BE2C (cell line): ENCODE results near the gene PROX2.

Experiments used
- DNase-seq: peaks from one replicate; pipeline ENCODE4 v3.0.0-alpha.2; 2020
- H3K27me3 ChIP-seq: fragments of 250-450 bp; sonication (Bioruptor Pico); 2 replicates; pipeline ENCODE4 v1.5.1; 2020; ENCODE audit warnings: mild to moderate bottlenecking
- H3K36me3 ChIP-seq: fragments of 250-450 bp; sonication (Bioruptor Pico); 2 replicates; pipeline ENCODE4 v1.5.1; 2020; ENCODE audit warnings: mild to moderate bottlenecking
- H3K4me1 ChIP-seq: fragments of 250-450 bp; sonication (Bioruptor Pico); 2 replicates; pipeline ENCODE4 v1.5.1; 2020
- H3K4me3 ChIP-seq: 2 replicates; pipeline ENCODE4 v1.5.1; 2011; ENCODE audit warnings: low read depth, low read length
- H3K9me3 ChIP-seq: fragments of 250-450 bp; sonication (Bioruptor Pico); 2 replicates; pipeline ENCODE4 v1.5.1; 2020
- TF ChIP-seq, protein P1 (sequence below): IDR thresholded peaks from 2 replicates; pipeline ENCODE4 v1.5.1; 2012; ENCODE audit warnings: mild to moderate bottlenecking, low read depth, low read length

The PROX2 gene

DNA sequence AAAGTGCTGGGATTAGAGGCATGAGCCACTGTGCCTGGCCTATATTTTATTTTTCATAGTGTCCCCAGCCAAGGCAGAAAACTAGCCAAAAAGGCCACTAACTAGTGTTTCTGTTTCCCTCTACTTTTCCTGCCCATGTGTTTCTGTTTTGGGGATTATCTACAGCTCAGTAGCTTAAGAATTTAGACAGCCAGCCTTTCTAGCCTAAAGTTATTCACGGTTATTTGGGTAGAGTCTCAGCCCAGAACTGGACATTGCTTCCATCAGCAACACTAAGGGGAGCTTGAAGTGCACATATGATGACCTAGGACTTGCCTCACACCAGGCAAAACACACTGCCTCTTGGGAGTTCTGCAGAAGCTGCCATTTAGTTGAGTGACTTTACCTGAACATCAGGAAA, 17.9 kb downstream of the PROX2 start:
- no peaks in the 10 kb centered on the region for H3K9me3 ChIP-seq
- H3K36me3 ChIP-seq = peaks cover 3% of the 10 kb centered on the region; the same call in 1 of the 2 replicates
- TF ChIP-seq, protein P1, sequence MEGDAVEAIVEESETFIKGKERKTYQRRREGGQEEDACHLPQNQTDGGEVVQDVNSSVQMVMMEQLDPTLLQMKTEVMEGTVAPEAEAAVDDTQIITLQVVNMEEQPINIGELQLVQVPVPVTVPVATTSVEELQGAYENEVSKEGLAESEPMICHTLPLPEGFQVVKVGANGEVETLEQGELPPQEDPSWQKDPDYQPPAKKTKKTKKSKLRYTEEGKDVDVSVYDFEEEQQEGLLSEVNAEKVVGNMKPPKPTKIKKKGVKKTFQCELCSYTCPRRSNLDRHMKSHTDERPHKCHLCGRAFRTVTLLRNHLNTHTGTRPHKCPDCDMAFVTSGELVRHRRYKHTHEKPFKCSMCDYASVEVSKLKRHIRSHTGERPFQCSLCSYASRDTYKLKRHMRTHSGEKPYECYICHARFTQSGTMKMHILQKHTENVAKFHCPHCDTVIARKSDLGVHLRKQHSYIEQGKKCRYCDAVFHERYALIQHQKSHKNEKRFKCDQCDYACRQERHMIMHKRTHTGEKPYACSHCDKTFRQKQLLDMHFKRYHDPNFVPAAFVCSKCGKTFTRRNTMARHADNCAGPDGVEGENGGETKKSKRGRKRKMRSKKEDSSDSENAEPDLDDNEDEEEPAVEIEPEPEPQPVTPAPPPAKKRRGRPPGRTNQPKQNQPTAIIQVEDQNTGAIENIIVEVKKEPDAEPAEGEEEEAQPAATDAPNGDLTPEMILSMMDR = no peak
- no peaks in the 10 kb centered on the region for H3K4me1 ChIP-seq
- no peak overlapping the region for H3K4me3 ChIP-seq
- no peaks in the 10 kb centered on the region for H3K27me3 ChIP-seq
- no peak for DNase-seq

DNA sequence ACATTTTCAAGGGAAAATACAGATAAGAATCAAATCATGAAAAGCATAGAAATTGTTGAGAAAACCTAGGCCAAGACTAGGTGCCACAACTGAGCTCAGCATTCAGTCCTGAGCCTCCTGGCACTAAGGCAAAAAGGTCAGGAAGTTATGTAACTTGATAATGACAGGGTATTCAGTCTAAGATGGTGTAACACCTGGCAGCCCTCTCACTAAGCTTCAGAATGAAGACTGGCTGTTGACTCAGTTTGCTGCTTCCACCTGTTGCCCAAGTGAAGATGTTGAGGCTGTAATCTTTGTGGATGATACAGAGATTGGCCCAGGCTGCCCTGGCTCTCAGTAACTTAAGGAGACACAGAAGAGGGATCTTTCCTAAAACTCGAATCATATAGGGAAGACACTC, 19.6 kb downstream of the PROX2 start:
- DNase-seq = no peak
- Histone ChIP-seq H3K27me3 (no peaks in the 10 kb centered on the region), H3K9me3 (no peaks in the 10 kb centered on the region), H3K4me3 (no peak overlapping the region), H3K4me1 (no peaks in the 10 kb centered on the region), H3K36me3 (peaks cover 3% of the 10 kb centered on the region; the same call in 1 of the 2 replicates)
- TF ChIP-seq, protein P1 = no peak

DNA sequence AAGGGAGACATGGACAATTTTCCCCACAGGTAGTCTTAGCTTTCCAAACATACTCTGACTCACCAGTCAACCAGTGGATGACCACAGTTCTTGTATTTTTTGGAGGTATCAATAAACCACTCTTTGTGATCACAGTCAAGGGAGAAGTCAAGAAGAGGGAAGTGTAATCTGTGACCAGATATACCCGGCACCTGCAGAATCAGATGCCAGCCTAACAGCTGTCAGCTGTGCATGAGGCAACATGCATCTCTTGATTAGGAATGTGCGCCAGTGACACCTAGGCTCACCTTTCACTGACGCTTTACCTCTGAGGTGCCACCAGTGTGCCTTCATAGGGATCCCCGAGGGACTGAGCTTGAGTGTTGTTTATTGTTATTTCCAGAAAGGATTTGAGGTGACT, 20.0 kb downstream of the PROX2 start:
- no peak overlapping the region for H3K4me3 ChIP-seq
- TF ChIP-seq, protein P1 = no peak
- H3K9me3 ChIP-seq = no peaks in the 10 kb centered on the region
- no peaks in the 10 kb centered on the region for H3K27me3 ChIP-seq
- DNase-seq = no peak
- no peaks in the 10 kb centered on the region for H3K4me1 ChIP-seq
- H3K36me3 ChIP-seq = peaks cover 3% of the 10 kb centered on the region; the same call in 1 of the 2 replicates

DNA sequence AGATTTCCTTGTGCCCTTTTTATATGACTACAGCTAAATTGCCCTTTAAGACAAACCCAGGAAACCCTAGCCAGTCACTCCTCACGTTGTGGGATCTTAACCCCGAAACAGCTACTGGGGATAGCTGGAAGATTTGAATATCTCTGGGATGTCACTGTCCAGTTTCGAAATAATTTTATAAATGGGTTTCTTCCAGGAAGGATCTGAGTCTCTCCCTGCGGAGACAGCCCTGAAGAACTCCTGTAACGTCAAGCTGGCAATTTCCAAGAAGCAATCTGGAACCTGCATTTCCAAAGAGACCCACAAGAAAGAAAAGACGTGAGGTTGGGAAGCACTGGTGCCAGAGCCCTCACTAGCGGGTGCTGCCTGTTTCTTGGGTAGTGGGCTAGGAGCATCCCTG, 20.9 kb downstream of the PROX2 start:
- H3K27me3 ChIP-seq = no peaks in the 10 kb centered on the region
- no peaks in the 10 kb centered on the region for H3K4me1 ChIP-seq
- no peak overlapping the region for H3K4me3 ChIP-seq
- H3K36me3 ChIP-seq = peaks cover 3% of the 10 kb centered on the region; the same call in 1 of the 2 replicates
- DNase-seq = no peak
- TF ChIP-seq, protein P1 = no peak
- no peaks in the 10 kb centered on the region for H3K9me3 ChIP-seq

DNA sequence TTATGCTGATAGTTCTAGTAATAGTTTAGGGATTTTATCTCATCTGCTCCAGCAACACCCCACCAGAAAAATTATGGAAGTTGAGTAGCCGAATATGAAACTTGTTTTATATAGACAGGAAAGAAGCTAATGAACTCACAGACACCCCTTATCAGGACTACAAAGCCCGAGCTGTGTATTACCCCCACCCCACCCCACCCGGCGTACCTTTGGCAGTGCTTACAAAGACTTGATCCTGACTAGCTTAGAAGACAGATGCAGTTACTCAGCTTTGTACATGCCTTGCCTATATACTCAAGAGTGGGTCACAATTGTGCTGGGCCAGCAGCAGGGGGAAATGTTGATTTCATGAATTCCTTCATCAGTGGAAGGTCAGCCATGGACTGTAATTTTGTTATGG, 22.4 kb downstream of the PROX2 start:
- TF ChIP-seq, protein P1 = no peak
- no peaks in the 10 kb centered on the region for H3K9me3 ChIP-seq
- H3K4me3 ChIP-seq = no peak overlapping the region
- no peak for DNase-seq
- peaks cover 3% of the 10 kb centered on the region; the same call in 1 of the 2 replicates for H3K36me3 ChIP-seq
- no peaks in the 10 kb centered on the region for H3K27me3 ChIP-seq
- no peaks in the 10 kb centered on the region for H3K4me1 ChIP-seq

DNA sequence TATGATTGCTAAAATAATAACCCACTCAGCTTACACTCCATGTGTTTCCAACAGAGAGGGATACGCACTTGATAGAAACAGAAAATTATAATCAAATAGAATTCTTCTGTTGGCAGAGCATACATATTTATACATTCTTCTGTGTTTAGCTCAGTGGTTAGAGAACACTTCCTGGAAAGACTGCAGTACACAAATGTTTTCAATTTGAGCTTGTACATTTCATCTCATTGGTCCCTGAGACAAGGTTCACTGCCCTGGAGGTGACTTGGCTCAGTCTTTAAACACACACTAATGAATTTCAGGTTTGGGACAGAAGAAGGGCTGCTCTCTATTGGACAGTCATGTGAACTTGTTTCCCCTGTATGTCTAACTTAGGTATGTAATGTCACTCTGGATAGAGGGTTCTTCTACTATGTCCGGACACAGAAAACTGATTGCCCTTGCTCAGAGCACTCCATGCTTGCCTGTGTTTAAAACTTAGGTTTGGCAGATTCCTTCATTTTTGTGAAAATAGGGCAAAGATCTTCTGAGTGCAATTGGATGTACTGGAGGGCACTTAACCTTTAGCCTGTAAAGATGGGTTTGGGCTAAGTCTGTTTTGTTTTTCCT, 22.9 kb downstream of the PROX2 start:
- no peaks in the 10 kb centered on the region for H3K4me1 ChIP-seq
- H3K4me3 ChIP-seq = no peak overlapping the region
- H3K27me3 ChIP-seq = no peaks in the 10 kb centered on the region
- no peak for DNase-seq
- peaks cover 3% of the 10 kb centered on the region; the same call in 1 of the 2 replicates for H3K36me3 ChIP-seq
- TF ChIP-seq, protein P1 = no peak
- no peaks in the 10 kb centered on the region for H3K9me3 ChIP-seq
